SJCRH30 (cell line): ENCODE measurements around the gene CAND2. TPM values are rescaled to one million over a fixed set of nuclear protein-coding genes. Genes with fewer than 3 reads are reported as not detected.

Source experiments
- total RNA-seq: library from RNA; depleted of rRNA; stranded (reverse); fragments of >200 nt; shearing (Covaris generic); gene quantifications from 2 replicates; pipeline ENCODE4 v1.2.3, GENCODE V29; 2014; rRNA removed

Gene CAND2
- total RNA-seq, 1 experiment from 2014 or later, result 4.9 TPM

Other genes starting within 250 kb of the CAND2 start
- gene MKRN2, start 239.6 kb upstream of the CAND2 start, total RNA-seq, result 34.0 and 38.9 TPM in 2 replicates
- gene RAF1, start 132.6 kb upstream of the CAND2 start, total RNA-seq, result 125 and 129 TPM in 2 replicates
- gene TMEM40, start 37.4 kb upstream of the CAND2 start, total RNA-seq, result 0.10 TPM in 1 of 2 replicates, not detected in the other
- gene RPL32, start 44.9 kb downstream of the CAND2 start, total RNA-seq, result 3,652 and 3,665 TPM in 2 replicates